Fibroblast of peridontal ligament (primary cell): Measurements from ENCODE around the gene SNAPC3.
A peak's percentile ranks its signal among the peaks of the same experiment; 100 is the strongest.

Source experiments
- DNase-seq: peaks from one replicate; pipeline ENCODE4 v3.0.0-alpha.2; 2010; ENCODE audit errors: extremely low read depth

The SNAPC3 gene

GRCh38 chr9:15492485-15493150 is 69.9 kb downstream of the SNAPC3 start:
- no peak for DNase-seq

GRCh38 chr9:15498246-15498995 is 75.7 kb downstream of the SNAPC3 start:
- no peak for DNase-seq

- peak; percentile 26 for DNase-seq
Observed at GRCh38 chr9:15499139-15499538, 76.5 kb downstream of the SNAPC3 start.

- no peak for DNase-seq
Observed at GRCh38 chr9:15501179-15501578, 78.5 kb downstream of the SNAPC3 start.

GRCh38 chr9:15501803-15502202 is 79.1 kb downstream of the SNAPC3 start:
- no peak for DNase-seq

GRCh38 chr9:15505921-15506320 is 83.2 kb downstream of the SNAPC3 start:
- no peak for DNase-seq

GRCh38 chr9:15509931-15510788 is 87.5 kb downstream of the SNAPC3 start:
- DNase-seq, result no peak

- peak; percentile 85 for DNase-seq
Observed at GRCh38 chr9:15510789-15511575, 88.3 kb downstream of the SNAPC3 start, which contains the start of gene PSIP1. Gene PSIP1 (minus strand): TSS chr9:15510970. CDS start chr9:15510188, 782 bp downstream.
